Liver (tissue), 9 donors: ENCODE results near the gene ABL1. TPM values are rescaled to one million over a fixed set of nuclear protein-coding genes. Genes with fewer than 3 reads are reported as not detected.

ENCODE experiments used
- DNase-seq: peaks from one replicate; pipeline ENCODE4 v3.0.0-alpha.2; 2017; ENCODE audit warnings: low spot score
- H3K27ac ChIP-seq, 2 donors: one replicate each; pipeline ENCODE4 v1.7.0; 2013; ENCODE audit warnings: inconsistent platforms in 2 of 2, low read length in 2 of 2, control low read depth in 1 of 2, low read depth in 1 of 2, mild to moderate bottlenecking in 1 of 2
- H3K27me3 ChIP-seq, 4 donors: one replicate each; pipeline versions ENCODE4 v1.6.1 to v1.7.0; 2013; ENCODE audit warnings: low read length in 3 of 4, inconsistent platforms in 1 of 4, mild to moderate bottlenecking in 1 of 4, moderate library complexity in 1 of 4; ENCODE audit not compliant: control insufficient read depth in 4 of 4, insufficient read depth in 4 of 4
- H3K36me3 ChIP-seq, 4 donors: one replicate each; pipeline versions ENCODE4 v1.6.1 to v1.7.0; 2013; ENCODE audit warnings: low read length in 3 of 4, mild to moderate bottlenecking in 3 of 4, low read depth in 1 of 4, moderate library complexity in 1 of 4; ENCODE audit not compliant: control insufficient read depth in 4 of 4, insufficient read depth in 3 of 4
- H3K4me1 ChIP-seq, 4 donors: one replicate each; pipeline versions ENCODE4 v1.6.1 to v1.7.0; 2013; ENCODE audit warnings: low read length in 3 of 4, mild to moderate bottlenecking in 3 of 4, moderate library complexity in 1 of 4; ENCODE audit not compliant: control insufficient read depth in 4 of 4, insufficient read depth in 4 of 4
- H3K4me3 ChIP-seq, 3 donors: one replicate each; pipeline versions ENCODE4 v1.6.1 to v1.7.0; 2013; ENCODE audit warnings: low read length in 3 of 3, control low read depth in 1 of 3, low read depth in 1 of 3, mild to moderate bottlenecking in 1 of 3
- H3K9ac ChIP-seq, 2 donors: one replicate each; pipeline ENCODE4 v1.7.0; 2013; ENCODE audit warnings: low read length in 2 of 2, mild to moderate bottlenecking in 2 of 2, moderate library complexity in 2 of 2, control low read depth in 1 of 2, low read depth in 1 of 2
- H3K9me3 ChIP-seq, 4 donors: one replicate each; pipeline versions ENCODE4 v1.6.1 to v1.7.0; 2013; ENCODE audit warnings: low read length in 3 of 4; ENCODE audit not compliant: control insufficient read depth in 4 of 4
- ATF3 ChIP-seq: IDR thresholded peaks from 2 replicates; pipeline ENCODE4 v1.6.1; 2016; ENCODE audit warnings: antibody characterized with exemption
- CTCF ChIP-seq: fragments of 150-350 bp; IDR thresholded peaks from 2 replicates; pipeline ENCODE4 v1.5.1; 2017; ENCODE audit warnings: improper control_type of control experiment, low read depth, low read length; ENCODE audit not compliant: missing input control
- EGR1 ChIP-seq, 2 donors: IDR thresholded peaks; 2 replicates each; pipeline ENCODE4 v1.6.1; 2016 to 2018; ENCODE audit warnings: antibody characterized with exemption in 2 of 2, low read depth in 2 of 2
- FOXA2 ChIP-seq: IDR thresholded peaks from 2 replicates; pipeline ENCODE4 v1.6.1; 2016; ENCODE audit warnings: antibody characterized with exemption
- GABPA ChIP-seq, 2 donors: IDR thresholded peaks in 1 of 2; conservative IDR thresholded peaks in 1 of 2; 2 replicates each; pipeline ENCODE4 v1.6.1; 2016; ENCODE audit warnings: antibody characterized with exemption in 2 of 2, mild to moderate bottlenecking in 1 of 2, moderate library complexity in 1 of 2
- HNF4G ChIP-seq: IDR thresholded peaks from 2 replicates; pipeline ENCODE4 v1.6.1; 2016; ENCODE audit warnings: antibody characterized with exemption
- JUND ChIP-seq, 2 donors: IDR thresholded peaks; 2 replicates each; pipeline ENCODE4 v1.6.1; 2016; ENCODE audit warnings: antibody characterized with exemption in 2 of 2
- NR2F2 ChIP-seq: IDR thresholded peaks from 2 replicates; pipeline ENCODE4 v1.6.1; 2016; ENCODE audit warnings: antibody characterized with exemption
- RAD21 ChIP-seq, 2 donors: IDR thresholded peaks; 2 replicates each; pipeline ENCODE4 v1.6.1; 2016; ENCODE audit warnings: antibody characterized with exemption in 2 of 2, mild to moderate bottlenecking in 2 of 2
- REST ChIP-seq: IDR thresholded peaks from 2 replicates; pipeline ENCODE4 v1.6.1; 2016; ENCODE audit warnings: antibody characterized with exemption, mild to moderate bottlenecking
- RXRA ChIP-seq, 2 donors: IDR thresholded peaks; 2 replicates each; pipeline ENCODE4 v1.6.1; 2017 to 2018; ENCODE audit warnings: antibody characterized with exemption in 2 of 2, mild to moderate bottlenecking in 1 of 2
- SP1 ChIP-seq: IDR thresholded peaks from 2 replicates; pipeline ENCODE4 v1.6.1; 2018; ENCODE audit warnings: antibody characterized with exemption, mild to moderate bottlenecking
- TAF1 ChIP-seq: conservative IDR thresholded peaks from 2 replicates; pipeline ENCODE4 v1.6.1; 2016; ENCODE audit warnings: antibody characterized with exemption, mild to moderate bottlenecking
- YY1 ChIP-seq: IDR thresholded peaks from 2 replicates; pipeline ENCODE4 v1.6.1; 2016; ENCODE audit warnings: antibody characterized with exemption, mild to moderate bottlenecking
- ZBTB33 ChIP-seq: IDR thresholded peaks from 2 replicates; pipeline ENCODE4 v1.6.1; 2016; ENCODE audit warnings: antibody characterized with exemption
- WGBS: extraction: QIAGEN DNeasy Blood & Tissue Kit; methylation state at CpG from one replicate; pipeline ENCODE4 v1.1.7; 2013; 5-methylcytosine and 5-hydroxymethylcytosine counted together
- polyA plus RNA-seq, 2 donors: library from polyadenylated mRNA; stranded (reverse) in 1 of 2; unstranded in 1 of 2; fragments of 200-250 nt in 1 of 2; fragments of >200 nt in 1 of 2; fragmentation: Nextera tagmentation in 1 of 2; extraction: Ambion mirVana in 1 of 2; gene quantifications; one replicate each; pipeline versions ENCODE4 v1.2.1 to v1.2.3, GENCODE V29; 2013 to 2015
- total RNA-seq, 2 donors: library from RNA; depleted of rRNA; stranded (reverse); fragments of >200 nt; gene quantifications; one replicate each; pipeline ENCODE4 v1.2.3, GENCODE V29; 2014
- TF ChIP-seq, protein P1 (sequence below): IDR thresholded peaks from 2 replicates; pipeline ENCODE4 v1.6.1; 2016; ENCODE audit warnings: antibody characterized with exemption
- donor health status: healthy.
- donor health status: healthy.
- donor health status: healthy.
- donor health status: healthy.
- donor health status: healthy.

The ABL1 gene
- total and polyA plus RNA-seq, 4 donors, result 4.2 to 14.2 (median 10.9) TPM

GRCh38 chr9:130927995-130928900, 93.2 kb downstream of the ABL1 start:
- no peak overlapping the region for H3K4me3 ChIP-seq
- H3K9me3 ChIP-seq, result no peaks in the 10 kb centered on the region
- no peak overlapping the region for H3K9ac ChIP-seq
- TF ChIP-seq ATF3 (no peak), SP1 (no peak), EGR1 (IDR thresholded peaks at IDR 0.05; ENCODE audit: low read depth in 2 of 2) (no peak), TAF1 (no peak)
- H3K36me3 ChIP-seq, result no peaks in the 10 kb centered on the region
- no peak for DNase-seq
- 51% methylated on average over 14 of the region's 14 CpGs for WGBS
- peaks cover 0 to 2% (median 0%) of the 10 kb centered on the region in 4 donors for H3K27me3 ChIP-seq
- H3K4me1 ChIP-seq, result no peaks in the 10 kb centered on the region
- no peak overlapping the region for H3K27ac ChIP-seq

- TF ChIP-seq REST (no peak), TAF1 (no peak), RXRA (IDR thresholded peaks at IDR 0.05) (no peak), FOXA2 (no peak), GABPA (IDR thresholded peaks at IDR 0.05 in 1 of 2, conservative IDR thresholded peaks at IDR 0.05 in 1 of 2) (no peak), EGR1 (IDR thresholded peaks at IDR 0.05; ENCODE audit: low read depth in 2 of 2) (no peak), YY1 (no peak), SP1 (no peak), RAD21 (IDR thresholded peaks at IDR 0.05) (no peak), NR2F2 (no peak), CTCF (no peak), JUND (IDR thresholded peaks at IDR 0.05) (no peak), ATF3 (no peak), HNF4G (no peak), ZBTB33 (no peak)
- TF ChIP-seq, protein P1, sequence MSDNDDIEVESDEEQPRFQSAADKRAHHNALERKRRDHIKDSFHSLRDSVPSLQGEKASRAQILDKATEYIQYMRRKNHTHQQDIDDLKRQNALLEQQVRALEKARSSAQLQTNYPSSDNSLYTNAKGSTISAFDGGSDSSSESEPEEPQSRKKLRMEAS, result no peak
- H3K36me3 ChIP-seq, result no peaks in the 10 kb centered on the region
- no peak overlapping the region for H3K27ac ChIP-seq
- H3K27me3 ChIP-seq, result peaks cover 0 to 7% (median 2%) of the 10 kb centered on the region in 4 donors
- 88% methylated on average over 36 of the region's 36 CpGs for WGBS
- no peak overlapping the region for H3K4me3 ChIP-seq
- no peaks in the 10 kb centered on the region for H3K4me1 ChIP-seq
- DNase-seq, result no peak
- H3K9me3 ChIP-seq, result no peaks in the 10 kb centered on the region
- H3K9ac ChIP-seq, result no peak overlapping the region
Measured at GRCh38 chr9:130929571-130930038, 94.6 kb downstream of the ABL1 start.
